Testis (tissue), 3 donors: ENCODE results near the gene GLYAT. TPM values are rescaled to one million over a fixed set of nuclear protein-coding genes. Genes with fewer than 3 reads are reported as not detected.

Source experiments
- DNase-seq: peaks from one replicate; pipeline ENCODE4 v3.0.0-alpha.2; 2019
- H3K27ac ChIP-seq, 2 donors: fragments of 200-600 bp; sonication (generic); one replicate each; pipeline ENCODE4 v1.5.1; 2019
- H3K27me3 ChIP-seq: fragments of 200-600 bp; sonication (generic); one replicate; pipeline ENCODE4 v1.5.1; 2019
- H3K36me3 ChIP-seq: fragments of 200-600 bp; sonication (generic); one replicate; pipeline ENCODE4 v1.5.1; 2017; ENCODE audit warnings: low read depth; ENCODE audit errors: missing control alignments
- H3K4me1 ChIP-seq: fragments of 200-600 bp; sonication (generic); one replicate; pipeline ENCODE4 v1.5.1; 2019
- H3K4me3 ChIP-seq, 2 donors: fragments of 200-600 bp; sonication (generic); one replicate each; pipeline ENCODE4 v1.5.1; 2017 to 2019
- H3K9me3 ChIP-seq: fragments of 200-600 bp; sonication (generic); one replicate; pipeline ENCODE4 v1.5.1; 2017
- CTCF ChIP-seq, 3 experiments: fragments of 450-650 bp in 2 of 3; fragments of 200-600 bp in 1 of 3; sonication (generic) in 1 of 3; IDR thresholded peaks; one replicate each; pipeline ENCODE4 v1.5.1; 2016 to 2019; ENCODE audit warnings: antibody characterized with exemption in 3 of 3, mild to moderate bottlenecking in 2 of 3, moderate library complexity in 1 of 3
- POLR2A ChIP-seq: fragments of 450-650 bp; IDR thresholded peaks from one replicate; pipeline ENCODE4 v1.6.1; 2017; ENCODE audit warnings: antibody characterized with exemption, mild to moderate bottlenecking, moderate library complexity
- WGBS, 2 donors: methylation state at CpG; one replicate each; pipeline ENCODE4 v1.1.5; 2018; 5-methylcytosine and 5-hydroxymethylcytosine counted together
- intact Hi-C: fragments of 100-400 bp; cut with DNase I; formaldehyde crosslinking; loops from one replicate; pipeline ENCODE4 v1.15.1; 2023; ENCODE audit warnings: low total_unique reads
- polyA plus RNA-seq: library from polyadenylated mRNA; stranded (reverse); fragments of 350-450 nt; fragmentation: Illumina TruSeq; extraction: RNeasy Lipid Tissue Mini Kit (QIAGEN cat#74804); gene quantifications from one replicate; pipeline ENCODE4 v1.2.3, GENCODE V29; 2014; ENCODE audit warnings: low read depth, low replicate concordance; ENCODE audit not compliant: insufficient read depth
- total RNA-seq, 2 donors: library from RNA; depleted of rRNA; stranded (reverse); fragments of >200 nt; gene quantifications; one replicate each; pipeline ENCODE4 v1.2.3, GENCODE V29; 2016

GLYAT gene
- total and polyA plus RNA-seq, 3 donors from 2014 or later, result 1.0 to 1.9 TPM; not detected in 1

- Histone ChIP-seq H3K36me3 (no peaks in the 10 kb centered on the region), H3K27me3 (no peaks in the 10 kb centered on the region), H3K4me1 (no peaks in the 10 kb centered on the region), H3K27ac (no peak overlapping the region), H3K9me3 (no peaks in the 10 kb centered on the region), H3K4me3 (no peak overlapping the region)
- intact Hi-C loops, result no loop called here
- DNase-seq, result no peak
- TF ChIP-seq CTCF (IDR thresholded peaks at IDR 0.05) (no peak), POLR2A (no peak)
- WGBS, 2 donors, result 81 to 88% methylated on average over 5 of the region's 5 CpGs
These were observed 43.4 kb upstream of the GLYAT start for GRCh38 chr11:58775066-58775708.

GRCh38 chr11:58774164-58774593 lies 42.4 kb upstream of the GLYAT start:
- H3K27me3 ChIP-seq, result no peaks in the 10 kb centered on the region
- TF ChIP-seq POLR2A (no peak), CTCF (IDR thresholded peaks at IDR 0.05) (no peak)
- H3K9me3 ChIP-seq, result no peaks in the 10 kb centered on the region
- 54 to 65% methylated on average over 4 of the region's 4 CpGs for WGBS, 2 donors
- H3K27ac ChIP-seq, result no peak overlapping the region
- DNase-seq, result no peak
- no peaks in the 10 kb centered on the region for H3K4me1 ChIP-seq
- no peak overlapping the region for H3K4me3 ChIP-seq
- no peaks in the 10 kb centered on the region for H3K36me3 ChIP-seq
- intact Hi-C loops, result no loop called here

DNA sequence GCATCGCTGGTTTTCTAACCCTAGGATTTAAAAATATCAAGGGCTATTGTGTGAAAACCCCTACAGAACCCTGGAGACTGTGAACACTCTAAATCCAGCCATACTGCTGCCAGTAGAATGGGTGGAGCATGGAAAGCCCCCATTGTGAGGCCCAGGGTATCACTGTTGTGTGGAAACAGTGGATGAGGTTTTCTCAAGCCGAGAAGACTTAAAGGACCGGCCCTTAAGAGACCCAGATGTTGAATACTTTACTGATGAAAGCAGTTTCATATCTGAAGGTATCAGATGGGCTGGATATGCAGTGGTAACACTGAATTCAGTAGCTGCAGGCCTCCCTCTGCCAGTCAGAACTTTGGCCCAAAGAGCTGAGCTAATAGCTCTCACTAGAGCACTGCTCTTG lies 41.6 kb upstream of the GLYAT start:
- H3K27ac ChIP-seq, result no peak overlapping the region
- no peak for TF ChIP-seq POLR2A
- no peak for TF ChIP-seq CTCF (IDR thresholded peaks at IDR 0.05)
- H3K4me1 ChIP-seq, result no peaks in the 10 kb centered on the region
- no peak for DNase-seq
- intact Hi-C loops, result no loop called here
- WGBS, 2 donors, result 92 to 96% methylated on average over 3 of the region's 3 CpGs
- no peaks in the 10 kb centered on the region for H3K27me3 ChIP-seq
- H3K9me3 ChIP-seq, result no peaks in the 10 kb centered on the region
- H3K36me3 ChIP-seq, result no peaks in the 10 kb centered on the region
- no peak overlapping the region for H3K4me3 ChIP-seq

GRCh38 chr11:58772329-58773285 lies 40.9 kb upstream of the GLYAT start:
- no peak for DNase-seq
- 86 to 94% methylated on average over 5 of the region's 5 CpGs for WGBS, 2 donors
- TF ChIP-seq CTCF (IDR thresholded peaks at IDR 0.05) (no peak), POLR2A (no peak)
- H3K9me3 ChIP-seq, result no peaks in the 10 kb centered on the region
- H3K4me1 ChIP-seq, result no peaks in the 10 kb centered on the region
- H3K27ac ChIP-seq, result no peak overlapping the region
- H3K27me3 ChIP-seq, result no peaks in the 10 kb centered on the region
- intact Hi-C loops, result no loop called here
- H3K4me3 ChIP-seq, result no peak overlapping the region
- H3K36me3 ChIP-seq, result no peaks in the 10 kb centered on the region
